HG02588 (cell line): ENCODE measurements around the gene U2AF1.
"Not testable (repeated sequence)": the region's sequence is repeated elsewhere in the genome, so short reads cannot be mapped to it uniquely, and the experiment has no call there.

Experiments used
- ATAC-seq: cut with Tn5 transposase; IDR thresholded peaks from one replicate; pipeline ENCODE4 v1.9.1; 2021; ENCODE audit warnings: mild to moderate bottlenecking, moderate library complexity; ENCODE audit not compliant: unreplicated experiment

U2AF1 gene, protein sequence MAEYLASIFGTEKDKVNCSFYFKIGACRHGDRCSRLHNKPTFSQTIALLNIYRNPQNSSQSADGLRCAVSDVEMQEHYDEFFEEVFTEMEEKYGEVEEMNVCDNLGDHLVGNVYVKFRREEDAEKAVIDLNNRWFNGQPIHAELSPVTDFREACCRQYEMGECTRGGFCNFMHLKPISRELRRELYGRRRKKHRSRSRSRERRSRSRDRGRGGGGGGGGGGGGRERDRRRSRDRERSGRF

DNA sequence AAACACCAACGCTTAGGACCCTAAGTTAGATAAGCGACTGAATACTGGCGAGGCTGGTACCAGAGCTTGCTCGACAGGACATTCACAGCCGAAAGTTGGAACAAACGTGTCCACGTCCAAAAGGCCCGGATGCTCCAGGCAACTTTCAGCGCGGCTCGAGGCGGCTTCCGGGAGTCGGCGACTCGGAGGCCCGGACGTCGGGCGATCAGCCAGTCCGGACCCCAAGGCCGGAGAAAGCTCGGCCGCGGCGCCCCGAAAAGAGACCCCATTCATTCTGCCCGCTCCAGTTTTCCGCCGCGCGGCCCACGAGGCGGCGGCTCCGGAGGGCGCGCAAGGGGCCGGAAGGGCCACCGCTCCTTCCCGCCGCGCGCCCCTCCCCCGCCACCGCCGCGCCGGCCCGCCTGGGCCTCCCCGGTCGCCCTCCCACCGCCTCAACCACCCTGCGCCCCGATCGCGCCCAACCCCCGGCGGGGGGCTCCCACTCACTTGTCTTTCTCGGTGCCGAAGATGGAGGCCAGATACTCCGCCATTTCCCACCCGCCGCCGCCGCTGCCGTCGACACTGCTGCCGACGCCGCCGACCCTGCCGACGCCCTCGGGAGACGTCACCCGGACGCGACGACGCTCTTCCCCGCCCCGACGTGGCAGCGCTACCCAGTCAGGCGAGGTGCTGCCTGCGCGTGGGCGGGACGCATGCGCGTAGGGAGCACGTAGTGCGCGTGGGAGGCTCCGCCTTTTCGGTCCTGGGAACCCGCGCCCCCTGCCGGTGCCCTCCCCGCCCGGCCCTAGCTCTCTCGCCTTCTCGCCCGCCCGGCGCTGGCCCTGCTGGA, at the start of gene U2AF1:
TSS of gene U2AF1 (minus strand) at position 606 of the 829 bp plus-strand sequence. CDS start at position 530, 76 bp downstream.
- ATAC-seq: peak; percentile 78

DNA sequence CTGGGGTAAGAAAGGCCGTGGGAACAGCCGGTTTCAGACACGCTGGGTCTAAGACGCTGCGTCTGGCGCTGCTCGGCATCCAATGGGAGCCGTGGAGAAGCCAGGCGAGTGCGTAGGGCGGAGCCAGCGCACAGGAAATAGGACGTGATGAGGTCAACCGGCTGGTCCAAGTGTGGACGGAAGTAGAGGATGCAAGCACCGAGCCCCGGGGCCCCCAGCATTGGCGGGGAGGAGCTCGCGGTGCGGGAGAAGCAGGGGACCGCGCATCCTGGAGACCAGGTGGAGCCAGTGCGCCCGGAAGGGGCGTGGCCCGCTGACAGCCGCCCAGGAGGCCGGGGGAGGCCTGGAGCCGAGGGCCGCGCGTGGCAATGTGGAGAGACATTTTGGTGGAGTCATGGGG, 46.2 kb upstream of the U2AF1 start:
- not testable (repeated sequence) for ATAC-seq

DNA sequence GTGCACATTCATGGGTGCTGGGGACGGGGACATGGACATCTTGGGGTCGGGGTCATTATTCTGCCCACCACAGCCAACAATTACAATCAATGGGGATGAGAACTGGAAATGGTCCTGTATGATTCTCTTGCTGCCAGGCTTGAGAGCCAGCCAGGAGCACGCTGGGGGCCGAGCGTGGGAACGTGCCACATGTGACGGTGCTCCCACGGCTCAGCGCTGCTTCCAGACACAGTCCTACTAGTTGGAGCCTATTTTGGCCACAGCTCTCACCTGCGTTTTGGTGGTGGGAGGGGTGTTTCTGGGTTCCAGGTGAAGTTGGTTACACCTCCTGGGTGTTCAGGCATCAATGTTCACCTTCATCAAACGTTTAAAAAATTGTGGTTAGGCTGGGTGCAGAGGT, 42.0 kb upstream of the U2AF1 start:
- ATAC-seq: not testable (repeated sequence)

DNA sequence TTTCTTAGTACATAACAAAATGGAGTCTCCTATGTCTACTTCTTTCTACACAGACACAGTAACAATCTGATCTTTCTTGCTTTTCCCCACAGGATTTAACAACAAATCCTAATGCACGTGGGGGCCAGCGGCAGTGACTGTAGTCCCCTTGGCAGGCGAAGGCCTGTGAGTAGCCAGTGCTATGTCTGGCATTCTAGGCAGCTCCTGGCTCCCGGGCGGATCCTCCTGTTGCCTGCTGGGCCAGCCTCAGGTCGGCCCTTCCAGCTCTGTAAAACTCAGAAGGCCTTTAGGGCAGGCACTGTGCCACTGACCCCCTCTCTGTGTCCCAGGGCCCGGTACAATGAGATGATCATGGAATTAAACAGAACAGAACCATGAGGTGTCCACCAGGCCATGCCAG, 40.6 kb upstream of the U2AF1 start:
- ATAC-seq: not testable (repeated sequence)

DNA sequence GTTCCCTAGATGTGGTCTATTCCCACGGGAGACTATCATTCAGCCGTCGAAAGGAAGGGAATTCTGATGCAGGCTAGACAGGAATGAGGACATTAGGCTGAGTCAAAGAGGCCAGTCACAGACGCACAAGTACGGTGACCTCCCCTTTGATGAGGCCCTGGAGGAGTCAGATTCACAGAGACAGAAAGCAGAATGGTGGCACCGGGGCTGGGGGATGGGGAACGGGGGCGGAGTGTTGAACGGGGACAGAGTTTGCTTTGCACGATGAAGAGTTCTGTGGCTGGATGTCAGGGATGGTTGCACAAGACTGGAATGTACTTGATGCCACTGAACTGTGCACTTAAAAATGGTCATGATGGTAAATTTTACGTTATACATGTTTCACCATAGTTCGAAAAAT, 39.3 kb upstream of the U2AF1 start:
- ATAC-seq: not testable (repeated sequence)

DNA sequence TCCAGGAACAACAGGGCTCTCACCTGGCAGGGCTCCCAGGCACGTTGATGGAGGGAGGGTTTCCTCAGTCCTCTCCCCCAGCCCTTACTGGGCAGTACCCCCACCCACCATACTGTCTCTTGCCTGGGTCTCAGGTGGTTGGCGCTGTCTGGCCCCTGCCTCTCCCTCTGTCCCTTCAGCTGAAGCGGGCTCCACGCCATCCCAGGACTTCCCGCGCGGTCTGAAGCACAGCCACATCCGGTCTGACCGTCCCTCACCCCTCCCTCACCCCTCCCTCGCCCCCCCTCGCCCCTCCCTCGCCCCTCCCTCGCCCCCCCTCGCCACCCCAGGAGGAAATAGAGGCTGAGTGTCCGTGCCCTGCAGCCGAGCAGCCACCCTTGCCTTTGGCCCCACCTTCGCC, 34.0 kb upstream of the U2AF1 start:
- ATAC-seq: not testable (repeated sequence)

DNA sequence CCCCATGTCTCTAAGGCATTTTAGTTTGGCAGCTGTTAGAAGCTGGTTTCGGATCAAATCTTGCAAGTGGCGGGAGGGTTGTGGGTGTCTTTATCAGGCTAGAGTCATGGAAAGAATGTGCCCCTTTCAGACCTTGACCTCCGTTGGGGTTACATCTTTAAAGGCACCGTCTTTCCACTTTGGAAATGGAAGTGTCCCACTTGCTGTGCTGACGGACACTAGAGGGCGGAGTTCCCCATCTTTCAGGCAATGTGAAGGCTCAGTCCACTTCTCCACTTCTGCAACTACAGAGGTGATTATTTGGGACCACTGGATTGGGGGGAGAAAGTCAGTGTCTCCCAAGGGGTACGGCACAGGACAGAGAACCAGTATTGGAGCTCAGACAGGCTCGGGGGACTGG, 31.6 kb upstream of the U2AF1 start:
- not testable (repeated sequence) for ATAC-seq

DNA sequence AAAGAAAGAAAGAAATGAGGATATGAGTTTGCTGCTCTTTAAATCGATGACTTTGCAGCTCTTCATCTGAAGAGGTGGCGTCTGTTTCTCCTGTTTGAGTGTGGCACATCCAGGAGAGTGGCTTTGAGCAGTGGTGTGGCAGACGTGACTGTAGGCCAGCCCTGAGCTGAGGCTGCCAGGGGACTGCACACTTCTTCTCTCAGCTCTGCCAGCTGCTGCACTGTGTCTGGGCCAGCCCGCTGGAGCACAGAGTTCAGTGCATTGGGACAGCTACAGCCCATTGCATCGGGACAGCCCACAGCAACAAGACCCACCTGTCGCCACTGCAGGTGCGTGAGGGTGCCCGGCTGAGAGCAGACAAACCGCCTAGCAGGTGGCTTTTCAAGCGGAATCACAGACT, 27.1 kb upstream of the U2AF1 start:
- not testable (repeated sequence) for ATAC-seq

DNA sequence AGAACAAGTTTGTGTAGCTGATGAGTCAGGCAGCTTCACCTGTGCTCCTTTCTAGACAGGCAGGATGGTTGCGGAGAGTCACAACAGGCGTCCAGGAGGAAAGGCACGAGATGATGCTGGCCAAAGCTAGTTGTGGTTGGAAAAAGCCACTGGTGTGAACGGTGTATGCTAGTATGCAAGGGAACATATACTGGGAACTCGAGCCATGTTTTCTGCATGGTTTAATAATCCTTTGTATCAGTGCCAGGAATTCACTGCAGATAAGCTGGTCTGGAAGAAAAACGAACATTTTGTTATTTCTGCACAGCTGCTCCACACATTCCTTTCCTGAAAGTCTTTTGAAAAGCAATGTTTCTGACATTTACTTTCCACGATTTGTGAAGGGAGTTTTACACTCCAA, 22.7 kb upstream of the U2AF1 start:
- not testable (repeated sequence) for ATAC-seq

DNA sequence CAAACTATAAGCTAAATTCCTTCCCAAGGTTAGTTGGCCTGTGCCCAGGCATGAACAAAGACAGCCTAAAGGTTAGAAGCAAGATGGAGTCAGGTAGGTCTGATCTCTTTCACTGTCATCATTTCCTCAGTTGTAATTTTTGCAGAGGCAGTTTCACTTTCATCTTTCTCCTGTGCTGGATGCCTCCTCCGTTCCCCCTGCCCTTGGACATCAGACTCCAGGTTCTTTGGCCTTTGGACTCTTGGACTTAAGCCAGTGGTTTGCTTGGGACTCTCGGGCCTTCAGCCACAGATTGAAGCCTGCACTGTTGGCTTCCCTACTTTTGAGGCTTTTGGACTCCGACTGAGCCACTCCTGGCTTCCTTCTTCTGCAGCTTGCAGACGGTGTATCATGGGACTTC, 8.6 kb upstream of the U2AF1 start:
- not testable (repeated sequence) for ATAC-seq

DNA sequence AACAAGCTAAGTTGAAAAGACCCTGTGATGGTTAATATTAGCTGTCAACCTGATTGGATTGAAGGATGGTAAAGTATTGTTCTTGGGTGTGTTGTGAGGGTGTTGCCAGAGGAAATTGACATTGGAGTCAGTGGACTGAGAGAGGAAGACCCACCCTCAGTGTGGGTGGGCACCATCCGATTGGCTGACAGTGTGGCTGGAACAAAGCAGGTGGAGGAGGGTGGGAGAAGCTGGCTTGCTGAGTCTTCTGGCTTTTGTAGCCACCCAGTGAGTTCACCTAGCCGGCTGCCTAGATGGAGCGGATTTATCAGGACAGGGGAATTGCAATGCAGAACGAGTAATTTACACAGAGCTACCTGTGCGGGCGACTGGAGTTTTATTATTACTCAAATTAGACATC, 7.1 kb upstream of the U2AF1 start:
- ATAC-seq: not testable (repeated sequence)

DNA sequence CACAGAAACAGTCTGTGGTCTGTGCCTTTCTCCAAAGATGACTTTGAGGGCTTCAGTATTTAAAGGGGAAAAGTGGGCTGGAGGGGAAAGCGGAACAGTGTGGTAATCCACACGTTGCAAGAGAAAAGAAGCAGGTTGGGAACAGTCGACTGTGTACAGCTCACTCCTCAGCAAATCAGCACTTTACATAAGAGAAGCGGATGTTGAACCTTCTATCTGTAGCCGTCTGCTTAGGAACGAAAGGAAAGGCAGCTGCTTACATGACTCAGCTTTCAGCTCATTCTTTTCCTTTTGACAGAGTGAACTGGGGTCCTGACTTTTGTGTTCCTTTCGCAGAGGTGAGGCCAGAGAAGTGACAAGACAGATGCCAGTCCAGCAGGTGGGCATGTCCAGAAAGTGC, 1.6 kb upstream of the U2AF1 start:
- not testable (repeated sequence) for ATAC-seq

DNA sequence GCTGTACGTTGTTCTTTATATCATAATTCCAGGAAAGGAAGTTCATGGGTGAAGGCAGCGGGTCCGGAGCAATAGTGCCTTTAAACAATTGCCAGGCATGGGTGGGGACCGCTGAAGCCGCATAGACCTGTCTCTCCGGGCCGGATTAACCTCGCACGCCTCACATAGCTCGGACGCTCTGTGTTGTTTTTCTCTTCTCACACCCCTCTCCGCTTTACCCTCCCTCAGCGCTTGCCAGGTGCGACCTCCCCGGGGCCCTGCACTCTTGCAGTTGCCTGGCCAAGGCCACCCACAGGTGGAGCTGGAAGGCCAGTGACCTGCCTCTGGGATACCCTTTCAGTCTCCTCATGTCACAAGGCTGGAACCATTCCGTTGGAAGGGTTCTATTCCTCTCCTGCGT, 807 bp upstream of the U2AF1 start:
- not testable (repeated sequence) for ATAC-seq

DNA sequence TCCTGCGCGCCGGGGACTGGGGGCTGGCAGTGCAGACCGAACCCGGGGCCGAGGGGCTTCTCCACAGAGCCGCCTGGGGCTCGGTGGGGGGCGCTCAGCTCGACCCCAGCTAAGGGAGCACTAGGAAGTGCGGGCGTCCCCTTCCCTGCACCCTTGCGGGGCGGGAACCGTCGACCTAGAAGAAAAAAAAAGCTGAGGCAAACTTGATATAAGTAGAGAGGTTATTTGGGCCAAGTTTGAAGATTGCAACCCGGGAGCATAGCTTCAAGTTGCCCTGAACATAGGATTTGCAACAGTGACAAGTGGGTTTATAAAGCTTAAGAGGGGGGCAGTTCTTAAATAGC, 396 bp upstream of the U2AF1 start:
- ATAC-seq: not testable (repeated sequence)

DNA sequence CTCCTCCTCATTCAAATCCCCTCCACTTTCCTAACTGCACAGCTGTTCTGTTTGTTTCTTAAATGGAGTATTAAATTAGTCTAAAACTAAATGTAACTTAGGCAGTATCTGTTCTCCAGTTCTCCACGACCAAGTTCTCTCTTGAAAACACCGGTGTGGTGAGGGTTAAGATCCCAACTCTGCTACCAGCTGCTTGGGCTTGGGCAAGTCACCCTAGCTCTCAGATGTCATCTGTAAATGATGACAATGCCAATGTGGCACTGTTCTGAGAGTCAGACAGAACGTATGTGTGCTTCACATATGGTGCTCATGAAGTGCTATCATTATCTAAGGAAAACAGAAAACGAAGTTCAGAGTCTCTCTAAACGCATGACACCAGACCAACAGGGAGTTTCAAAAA, 2.7 kb downstream of the U2AF1 start:
- not testable (repeated sequence) for ATAC-seq

DNA sequence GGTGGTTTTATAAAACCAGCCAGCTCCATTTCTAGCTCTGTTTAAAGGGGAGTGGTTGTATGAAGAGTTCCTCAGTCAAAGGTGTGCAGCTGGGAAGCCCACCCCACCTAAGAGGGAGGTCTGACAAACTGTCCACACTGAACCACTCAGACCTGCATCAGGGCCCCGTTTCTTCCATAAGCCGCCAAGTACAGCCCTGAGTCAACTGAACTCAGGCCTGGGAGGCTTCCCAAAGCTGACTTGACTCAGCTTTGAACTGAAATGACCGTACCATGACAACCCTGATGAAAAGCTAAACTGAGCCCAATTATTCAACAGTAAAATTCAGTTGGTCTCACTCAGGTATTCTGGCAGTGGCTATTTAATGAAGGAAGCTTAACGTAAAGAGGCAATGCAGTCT, 5.1 kb downstream of the U2AF1 start:
- ATAC-seq: not testable (repeated sequence)

DNA sequence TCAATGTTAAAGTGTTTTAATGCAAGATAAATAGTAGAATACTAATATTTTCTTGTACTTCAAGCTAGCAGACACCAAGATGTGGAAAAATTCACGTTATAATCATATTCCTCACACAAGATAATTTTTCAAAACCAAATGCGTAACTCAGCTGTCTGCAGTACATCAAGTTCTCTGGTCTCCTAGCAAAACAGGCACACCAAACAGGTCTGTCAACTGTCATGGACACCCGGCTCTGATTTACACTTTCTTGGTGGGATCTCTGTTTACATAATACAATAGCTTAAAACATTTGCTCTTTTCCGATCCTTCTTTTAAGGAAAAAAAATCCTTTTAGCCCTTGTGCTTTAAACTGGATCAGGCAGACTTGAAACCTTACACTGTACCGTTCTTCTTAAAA, 5.7 kb downstream of the U2AF1 start:
- ATAC-seq: not testable (repeated sequence)

DNA sequence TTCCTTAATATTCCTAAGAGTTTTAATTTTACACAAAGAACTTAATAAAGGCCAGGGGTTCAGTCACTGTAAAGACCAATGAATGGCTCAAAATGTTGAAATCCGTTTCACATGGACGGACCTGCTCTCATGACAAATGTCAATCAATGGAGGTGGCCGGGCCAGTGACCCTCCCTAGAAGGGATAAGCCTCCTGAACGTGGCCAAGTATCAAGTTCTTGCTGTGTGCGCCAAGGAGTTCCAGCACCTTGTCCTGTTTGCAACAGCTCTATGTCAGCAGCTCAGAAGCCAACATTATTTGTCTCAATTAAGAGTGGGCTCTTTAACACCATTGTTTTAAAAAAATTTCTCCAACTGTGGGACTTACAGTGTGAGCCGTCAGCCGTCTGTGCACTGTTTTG, 6.4 kb downstream of the U2AF1 start:
- ATAC-seq: not testable (repeated sequence)

DNA sequence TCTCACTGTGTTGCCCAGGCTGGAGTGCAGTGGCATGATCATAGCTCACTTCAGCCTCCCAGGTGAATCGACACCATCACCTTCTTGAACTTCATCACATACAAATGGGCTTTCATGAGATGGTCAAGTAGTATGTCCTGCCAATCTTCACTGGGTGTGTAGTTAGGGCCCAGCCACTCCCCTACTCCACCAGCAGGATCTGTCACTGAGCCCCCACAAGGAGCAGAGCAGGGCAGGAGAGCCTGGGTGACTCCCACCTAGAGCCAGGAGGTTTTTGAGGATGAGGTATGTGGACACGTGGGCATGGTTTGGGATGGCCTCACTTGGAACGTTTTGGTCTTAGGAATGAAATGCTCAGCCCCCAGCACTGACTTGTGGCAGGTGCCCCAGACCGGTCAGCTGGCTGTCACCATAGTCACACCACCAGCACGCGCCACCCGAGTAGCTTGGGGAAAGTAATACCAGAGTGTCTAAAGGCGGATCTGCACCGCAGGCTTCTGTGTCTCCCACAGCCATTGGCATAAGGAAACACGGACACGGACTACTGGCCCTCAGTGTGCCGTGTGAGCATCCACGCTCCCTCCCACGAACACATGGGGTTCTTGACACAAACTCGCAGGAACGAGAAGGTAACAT, 15.3 kb downstream of the U2AF1 start:
- not testable (repeated sequence) for ATAC-seq

DNA sequence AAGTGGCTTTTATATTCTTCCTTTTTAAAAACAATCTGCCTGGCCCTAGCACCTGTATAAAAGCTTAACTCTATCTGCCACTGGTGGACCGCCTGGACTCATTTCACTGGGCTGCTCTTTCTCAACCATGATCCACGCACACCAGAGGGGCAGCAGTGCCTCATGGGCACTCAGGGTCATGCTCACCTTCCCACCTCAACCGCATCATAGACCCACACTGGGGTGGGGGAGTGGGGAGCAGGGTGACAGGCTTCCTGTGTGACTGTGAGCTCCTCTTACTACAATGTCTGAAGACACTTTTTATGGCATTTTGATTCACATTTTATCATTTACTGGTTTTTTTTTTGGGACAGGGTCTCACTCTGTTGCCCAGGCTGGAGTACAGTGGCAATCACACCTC, 16.4 kb downstream of the U2AF1 start:
- not testable (repeated sequence) for ATAC-seq

DNA sequence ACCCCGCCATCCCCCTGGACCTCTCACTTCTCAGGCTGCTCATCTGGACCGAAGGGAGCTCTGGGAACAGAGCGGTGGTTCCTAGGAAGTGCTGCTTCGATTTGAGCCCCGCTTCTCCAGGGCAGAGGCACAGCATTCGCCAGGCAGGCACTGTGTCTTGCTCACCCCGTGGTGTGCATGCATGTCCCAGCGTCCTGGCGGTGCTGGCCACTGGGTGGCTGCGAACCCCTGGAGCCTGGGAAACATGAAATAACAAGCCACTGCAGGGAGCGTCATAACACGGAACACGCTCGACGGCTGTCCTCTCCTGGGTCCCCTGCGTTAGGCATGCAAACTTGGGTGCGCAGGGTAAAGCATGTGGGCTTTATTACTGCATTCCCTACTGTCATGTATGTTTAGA, 17.9 kb downstream of the U2AF1 start:
- ATAC-seq: not testable (repeated sequence)
